Liver (tissue), 9 donors: ENCODE measurements around the gene MRPS7. TPM values are rescaled to one million over a fixed set of nuclear protein-coding genes. Genes with fewer than 3 reads are reported as not detected.

Experiments used
- DNase-seq: peaks from one replicate; pipeline ENCODE4 v3.0.0-alpha.2; 2017; ENCODE audit warnings: low spot score
- H3K27ac ChIP-seq, 2 donors: one replicate each; pipeline ENCODE4 v1.7.0; 2013; ENCODE audit warnings: inconsistent platforms in 2 of 2, low read length in 2 of 2, control low read depth in 1 of 2, low read depth in 1 of 2, mild to moderate bottlenecking in 1 of 2
- H3K27me3 ChIP-seq, 4 donors: one replicate each; pipeline versions ENCODE4 v1.6.1 to v1.7.0; 2013; ENCODE audit warnings: low read length in 3 of 4, inconsistent platforms in 1 of 4, mild to moderate bottlenecking in 1 of 4, moderate library complexity in 1 of 4; ENCODE audit not compliant: control insufficient read depth in 4 of 4, insufficient read depth in 4 of 4
- H3K36me3 ChIP-seq, 4 donors: one replicate each; pipeline versions ENCODE4 v1.6.1 to v1.7.0; 2013; ENCODE audit warnings: low read length in 3 of 4, mild to moderate bottlenecking in 3 of 4, low read depth in 1 of 4, moderate library complexity in 1 of 4; ENCODE audit not compliant: control insufficient read depth in 4 of 4, insufficient read depth in 3 of 4
- H3K4me1 ChIP-seq, 4 donors: one replicate each; pipeline versions ENCODE4 v1.6.1 to v1.7.0; 2013; ENCODE audit warnings: low read length in 3 of 4, mild to moderate bottlenecking in 3 of 4, moderate library complexity in 1 of 4; ENCODE audit not compliant: control insufficient read depth in 4 of 4, insufficient read depth in 4 of 4
- H3K4me3 ChIP-seq, 3 donors: one replicate each; pipeline versions ENCODE4 v1.6.1 to v1.7.0; 2013; ENCODE audit warnings: low read length in 3 of 3, control low read depth in 1 of 3, low read depth in 1 of 3, mild to moderate bottlenecking in 1 of 3
- H3K9ac ChIP-seq, 2 donors: one replicate each; pipeline ENCODE4 v1.7.0; 2013; ENCODE audit warnings: low read length in 2 of 2, mild to moderate bottlenecking in 2 of 2, moderate library complexity in 2 of 2, control low read depth in 1 of 2, low read depth in 1 of 2
- H3K9me3 ChIP-seq, 4 donors: one replicate each; pipeline versions ENCODE4 v1.6.1 to v1.7.0; 2013; ENCODE audit warnings: low read length in 3 of 4; ENCODE audit not compliant: control insufficient read depth in 4 of 4
- ATF3 ChIP-seq: IDR thresholded peaks from 2 replicates; pipeline ENCODE4 v1.6.1; 2016; ENCODE audit warnings: antibody characterized with exemption
- EGR1 ChIP-seq, 2 donors: IDR thresholded peaks; 2 replicates each; pipeline ENCODE4 v1.6.1; 2016 to 2018; ENCODE audit warnings: antibody characterized with exemption in 2 of 2, low read depth in 2 of 2
- FOXA1 ChIP-seq: IDR thresholded peaks from 2 replicates; pipeline ENCODE4 v1.6.1; 2016; ENCODE audit warnings: antibody characterized with exemption
- FOXA2 ChIP-seq: IDR thresholded peaks from 2 replicates; pipeline ENCODE4 v1.6.1; 2016; ENCODE audit warnings: antibody characterized with exemption
- GABPA ChIP-seq, 2 donors: IDR thresholded peaks in 1 of 2; conservative IDR thresholded peaks in 1 of 2; 2 replicates each; pipeline ENCODE4 v1.6.1; 2016; ENCODE audit warnings: antibody characterized with exemption in 2 of 2, mild to moderate bottlenecking in 1 of 2, moderate library complexity in 1 of 2
- HNF4A ChIP-seq, 2 donors: conservative IDR thresholded peaks; 2 replicates each; pipeline ENCODE4 v1.6.1; 2016; ENCODE audit warnings: antibody characterized with exemption in 2 of 2, mild to moderate bottlenecking in 2 of 2
- JUND ChIP-seq, 2 donors: IDR thresholded peaks; 2 replicates each; pipeline ENCODE4 v1.6.1; 2016; ENCODE audit warnings: antibody characterized with exemption in 2 of 2
- NR2F2 ChIP-seq: IDR thresholded peaks from 2 replicates; pipeline ENCODE4 v1.6.1; 2016; ENCODE audit warnings: antibody characterized with exemption
- RAD21 ChIP-seq, 2 donors: IDR thresholded peaks; 2 replicates each; pipeline ENCODE4 v1.6.1; 2016; ENCODE audit warnings: antibody characterized with exemption in 2 of 2, mild to moderate bottlenecking in 2 of 2
- RXRA ChIP-seq, 2 donors: IDR thresholded peaks; 2 replicates each; pipeline ENCODE4 v1.6.1; 2017 to 2018; ENCODE audit warnings: antibody characterized with exemption in 2 of 2, mild to moderate bottlenecking in 1 of 2
- SP1 ChIP-seq: IDR thresholded peaks from 2 replicates; pipeline ENCODE4 v1.6.1; 2018; ENCODE audit warnings: antibody characterized with exemption, mild to moderate bottlenecking
- TAF1 ChIP-seq: conservative IDR thresholded peaks from 2 replicates; pipeline ENCODE4 v1.6.1; 2016; ENCODE audit warnings: antibody characterized with exemption, mild to moderate bottlenecking
- YY1 ChIP-seq: IDR thresholded peaks from 2 replicates; pipeline ENCODE4 v1.6.1; 2016; ENCODE audit warnings: antibody characterized with exemption, mild to moderate bottlenecking
- WGBS: extraction: QIAGEN DNeasy Blood & Tissue Kit; methylation state at CpG from one replicate; pipeline ENCODE4 v1.1.7; 2013; 5-methylcytosine and 5-hydroxymethylcytosine counted together
- polyA plus RNA-seq, 2 donors: library from polyadenylated mRNA; stranded (reverse) in 1 of 2; unstranded in 1 of 2; fragments of 200-250 nt in 1 of 2; fragments of >200 nt in 1 of 2; fragmentation: Nextera tagmentation in 1 of 2; extraction: Ambion mirVana in 1 of 2; gene quantifications; one replicate each; pipeline versions ENCODE4 v1.2.1 to v1.2.3, GENCODE V29; 2013 to 2015
- total RNA-seq, 2 donors: library from RNA; depleted of rRNA; stranded (reverse); fragments of >200 nt; gene quantifications; one replicate each; pipeline ENCODE4 v1.2.3, GENCODE V29; 2014
- TF ChIP-seq, protein P1 (sequence below): fragments of 150-350 bp; IDR thresholded peaks from 2 replicates; pipeline ENCODE4 v1.5.1; 2017; ENCODE audit warnings: improper control_type of control experiment, low read depth, low read length; ENCODE audit not compliant: missing input control
- TF ChIP-seq, protein P2 (sequence below): IDR thresholded peaks from 2 replicates; pipeline ENCODE4 v1.6.1; 2016; ENCODE audit warnings: antibody characterized with exemption, mild to moderate bottlenecking
- TF ChIP-seq, protein P3 (sequence below): IDR thresholded peaks from 2 replicates; pipeline ENCODE4 v1.6.1; 2016; ENCODE audit warnings: antibody characterized with exemption
- TF ChIP-seq, protein P4 (sequence below): IDR thresholded peaks from 2 replicates; pipeline ENCODE4 v1.6.1; 2016; ENCODE audit warnings: antibody characterized with exemption
- donor health status: healthy.
- donor health status: healthy.
- donor health status: healthy.
- donor health status: healthy.
- donor health status: healthy.

The MRPS7 gene
- total and polyA plus RNA-seq, 4 donors, result 24.1 to 58.9 (median 39.4) TPM

DNA sequence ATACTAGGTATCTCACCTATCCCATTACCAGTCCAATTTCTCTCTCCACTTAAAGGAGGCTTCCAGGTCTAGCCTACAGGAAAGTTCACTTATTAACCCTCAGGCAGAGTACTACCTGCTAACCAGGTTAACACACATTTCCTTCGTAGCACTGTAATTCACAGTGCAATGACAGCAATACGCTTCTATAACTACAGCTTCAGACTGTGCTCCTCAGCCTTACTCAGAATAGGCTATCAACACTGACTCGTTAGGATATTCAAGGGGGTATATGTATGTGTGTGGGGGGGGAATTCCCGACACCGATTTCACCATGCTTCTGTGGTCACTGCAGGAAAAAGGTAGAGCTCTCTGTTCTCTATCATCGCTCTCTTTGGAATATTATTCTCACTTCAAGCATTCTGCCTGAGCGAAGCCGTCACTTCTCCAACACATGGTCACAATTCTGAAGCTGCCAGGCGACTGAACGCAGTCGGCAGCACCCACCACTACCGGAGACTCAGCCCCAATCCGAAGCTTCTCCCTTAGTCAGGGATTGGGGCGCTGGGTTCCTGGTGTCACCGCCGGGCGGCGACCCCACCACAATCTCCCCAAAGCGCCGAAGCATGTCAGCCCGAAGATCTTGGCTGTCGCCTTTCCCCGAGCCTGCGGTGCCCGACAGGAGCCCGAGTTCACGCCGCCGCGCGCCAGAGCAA, 891 bp upstream of the MRPS7 start:
- TF ChIP-seq, protein P1, sequence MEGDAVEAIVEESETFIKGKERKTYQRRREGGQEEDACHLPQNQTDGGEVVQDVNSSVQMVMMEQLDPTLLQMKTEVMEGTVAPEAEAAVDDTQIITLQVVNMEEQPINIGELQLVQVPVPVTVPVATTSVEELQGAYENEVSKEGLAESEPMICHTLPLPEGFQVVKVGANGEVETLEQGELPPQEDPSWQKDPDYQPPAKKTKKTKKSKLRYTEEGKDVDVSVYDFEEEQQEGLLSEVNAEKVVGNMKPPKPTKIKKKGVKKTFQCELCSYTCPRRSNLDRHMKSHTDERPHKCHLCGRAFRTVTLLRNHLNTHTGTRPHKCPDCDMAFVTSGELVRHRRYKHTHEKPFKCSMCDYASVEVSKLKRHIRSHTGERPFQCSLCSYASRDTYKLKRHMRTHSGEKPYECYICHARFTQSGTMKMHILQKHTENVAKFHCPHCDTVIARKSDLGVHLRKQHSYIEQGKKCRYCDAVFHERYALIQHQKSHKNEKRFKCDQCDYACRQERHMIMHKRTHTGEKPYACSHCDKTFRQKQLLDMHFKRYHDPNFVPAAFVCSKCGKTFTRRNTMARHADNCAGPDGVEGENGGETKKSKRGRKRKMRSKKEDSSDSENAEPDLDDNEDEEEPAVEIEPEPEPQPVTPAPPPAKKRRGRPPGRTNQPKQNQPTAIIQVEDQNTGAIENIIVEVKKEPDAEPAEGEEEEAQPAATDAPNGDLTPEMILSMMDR, result peak; percentile 8
- TF ChIP-seq RAD21 (IDR thresholded peaks at IDR 0.05) (no peak), RXRA (IDR thresholded peaks at IDR 0.05) (no peak)
- Histone ChIP-seq H3K9ac (peak overlapping the region; percentile 93 to 98), H3K36me3 (peaks cover 4 to 9% (median 7%) of the 10 kb centered on the region in 4 donors), H3K9me3 (no peaks in the 10 kb centered on the region), H3K4me3 (peak overlapping the region; percentile 79 to 100 (median 96)), H3K27ac (peak overlapping the region; percentile 92 to 95), H3K27me3 (no peaks in the 10 kb centered on the region), H3K4me1 (peaks cover 0 to 37% (median 24%) of the 10 kb centered on the region in 4 donors)
- DNase-seq, result no peak
- 2% methylated on average over 31 of the region's 31 CpGs for whole genome bisulfite sequencing

- peaks cover 0 to 38% (median 24%) of the 10 kb centered on the region in 4 donors for H3K4me1 ChIP-seq
- peak overlapping the region; percentile 92 to 95 for H3K27ac ChIP-seq
- peak overlapping the region; percentile 79 to 100 (median 96) for H3K4me3 ChIP-seq
- under 1% methylated on average over 23 of the region's 23 CpGs for WGBS
- no peak for TF ChIP-seq EGR1 (IDR thresholded peaks at IDR 0.05; ENCODE audit: low read depth in 2 of 2)
- no peak for TF ChIP-seq FOXA1
- no peak for TF ChIP-seq RXRA (IDR thresholded peaks at IDR 0.05)
- no peak for TF ChIP-seq ATF3
- TF ChIP-seq JUND (IDR thresholded peaks at IDR 0.05), result no peak
- no peak for TF ChIP-seq YY1
- no peak for TF ChIP-seq GABPA (IDR thresholded peaks at IDR 0.05 in 1 of 2, conservative IDR thresholded peaks at IDR 0.05 in 1 of 2)
- TF ChIP-seq FOXA2, result no peak
- TF ChIP-seq RAD21 (IDR thresholded peaks at IDR 0.05), result no peak
- no peak for TF ChIP-seq HNF4A (conservative IDR thresholded peaks at IDR 0.05)
- TF ChIP-seq, protein P2, sequence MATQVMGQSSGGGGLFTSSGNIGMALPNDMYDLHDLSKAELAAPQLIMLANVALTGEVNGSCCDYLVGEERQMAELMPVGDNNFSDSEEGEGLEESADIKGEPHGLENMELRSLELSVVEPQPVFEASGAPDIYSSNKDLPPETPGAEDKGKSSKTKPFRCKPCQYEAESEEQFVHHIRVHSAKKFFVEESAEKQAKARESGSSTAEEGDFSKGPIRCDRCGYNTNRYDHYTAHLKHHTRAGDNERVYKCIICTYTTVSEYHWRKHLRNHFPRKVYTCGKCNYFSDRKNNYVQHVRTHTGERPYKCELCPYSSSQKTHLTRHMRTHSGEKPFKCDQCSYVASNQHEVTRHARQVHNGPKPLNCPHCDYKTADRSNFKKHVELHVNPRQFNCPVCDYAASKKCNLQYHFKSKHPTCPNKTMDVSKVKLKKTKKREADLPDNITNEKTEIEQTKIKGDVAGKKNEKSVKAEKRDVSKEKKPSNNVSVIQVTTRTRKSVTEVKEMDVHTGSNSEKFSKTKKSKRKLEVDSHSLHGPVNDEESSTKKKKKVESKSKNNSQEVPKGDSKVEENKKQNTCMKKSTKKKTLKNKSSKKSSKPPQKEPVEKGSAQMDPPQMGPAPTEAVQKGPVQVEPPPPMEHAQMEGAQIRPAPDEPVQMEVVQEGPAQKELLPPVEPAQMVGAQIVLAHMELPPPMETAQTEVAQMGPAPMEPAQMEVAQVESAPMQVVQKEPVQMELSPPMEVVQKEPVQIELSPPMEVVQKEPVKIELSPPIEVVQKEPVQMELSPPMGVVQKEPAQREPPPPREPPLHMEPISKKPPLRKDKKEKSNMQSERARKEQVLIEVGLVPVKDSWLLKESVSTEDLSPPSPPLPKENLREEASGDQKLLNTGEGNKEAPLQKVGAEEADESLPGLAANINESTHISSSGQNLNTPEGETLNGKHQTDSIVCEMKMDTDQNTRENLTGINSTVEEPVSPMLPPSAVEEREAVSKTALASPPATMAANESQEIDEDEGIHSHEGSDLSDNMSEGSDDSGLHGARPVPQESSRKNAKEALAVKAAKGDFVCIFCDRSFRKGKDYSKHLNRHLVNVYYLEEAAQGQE, result no peak
- TF ChIP-seq, protein P3, sequence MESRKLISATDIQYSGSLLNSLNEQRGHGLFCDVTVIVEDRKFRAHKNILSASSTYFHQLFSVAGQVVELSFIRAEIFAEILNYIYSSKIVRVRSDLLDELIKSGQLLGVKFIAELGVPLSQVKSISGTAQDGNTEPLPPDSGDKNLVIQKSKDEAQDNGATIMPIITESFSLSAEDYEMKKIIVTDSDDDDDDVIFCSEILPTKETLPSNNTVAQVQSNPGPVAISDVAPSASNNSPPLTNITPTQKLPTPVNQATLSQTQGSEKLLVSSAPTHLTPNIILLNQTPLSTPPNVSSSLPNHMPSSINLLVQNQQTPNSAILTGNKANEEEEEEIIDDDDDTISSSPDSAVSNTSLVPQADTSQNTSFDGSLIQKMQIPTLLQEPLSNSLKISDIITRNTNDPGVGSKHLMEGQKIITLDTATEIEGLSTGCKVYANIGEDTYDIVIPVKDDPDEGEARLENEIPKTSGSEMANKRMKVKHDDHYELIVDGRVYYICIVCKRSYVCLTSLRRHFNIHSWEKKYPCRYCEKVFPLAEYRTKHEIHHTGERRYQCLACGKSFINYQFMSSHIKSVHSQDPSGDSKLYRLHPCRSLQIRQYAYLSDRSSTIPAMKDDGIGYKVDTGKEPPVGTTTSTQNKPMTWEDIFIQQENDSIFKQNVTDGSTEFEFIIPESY, result no peak
- TF ChIP-seq TAF1, result no peak
- TF ChIP-seq, protein P1, result no peak
- no peak for TF ChIP-seq SP1
- TF ChIP-seq, protein P4, sequence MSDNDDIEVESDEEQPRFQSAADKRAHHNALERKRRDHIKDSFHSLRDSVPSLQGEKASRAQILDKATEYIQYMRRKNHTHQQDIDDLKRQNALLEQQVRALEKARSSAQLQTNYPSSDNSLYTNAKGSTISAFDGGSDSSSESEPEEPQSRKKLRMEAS, result no peak
- no peak for TF ChIP-seq NR2F2
- DNase-seq, result no peak
- no peaks in the 10 kb centered on the region for H3K27me3 ChIP-seq
- peak overlapping the region; percentile 93 to 98 for H3K9ac ChIP-seq
- H3K9me3 ChIP-seq, result no peaks in the 10 kb centered on the region
- H3K36me3 ChIP-seq, result peaks cover 5 to 23% (median 19%) of the 10 kb centered on the region in 4 donors
These were observed 480 bp downstream of the MRPS7 start for GRCh38 chr17:75262112-75262606.
